Esophagus squamous epithelium (tissue), 5 donors: ENCODE measurements around the gene RRP9. TPM values are rescaled to one million over a fixed set of nuclear protein-coding genes. Genes with fewer than 3 reads are reported as not detected.

Source experiments
- DNase-seq: peaks from one replicate; lab custom pipeline; 2025; lab: John Stamatoyannopoulos, UW
- H3K27ac ChIP-seq, 4 donors: fragments of 200-600 bp; sonication (generic); one replicate each; pipeline ENCODE4 v1.5.1; 2016 to 2019; ENCODE audit warnings: mild to moderate bottlenecking in 1 of 4
- H3K27me3 ChIP-seq, 4 donors: fragments of 200-600 bp; sonication (generic); 1 replicate in 3 of 4; 2 replicates in 1 of 4; pipeline versions ENCODE4 v1.5.1 to v1.6.0; 2017 to 2021; ENCODE audit warnings: antibody characterized with exemption in 1 of 4
- H3K36me3 ChIP-seq, 3 donors: fragments of 200-600 bp; sonication (generic); one replicate each; pipeline ENCODE4 v1.5.1; 2016 to 2019
- H3K4me1 ChIP-seq, 3 donors: fragments of 200-600 bp; sonication (generic); one replicate each; pipeline ENCODE4 v1.5.1; 2017 to 2019
- H3K4me3 ChIP-seq, 4 donors: fragments of 200-600 bp; sonication (generic); 1 replicate in 3 of 4; 2 replicates in 1 of 4; pipeline ENCODE4 v1.5.1; 2016 to 2019; ENCODE audit warnings: mild to moderate bottlenecking in 2 of 4, moderate library complexity in 1 of 4
- H3K9me3 ChIP-seq, 3 donors: fragments of 200-600 bp; sonication (generic); one replicate each; pipeline ENCODE4 v1.5.1; 2016 to 2019
- POLR2A ChIP-seq, 4 donors: fragments of 450-650 bp; IDR thresholded peaks; one replicate each; pipeline ENCODE4 v1.6.1; 2017; ENCODE audit warnings: antibody characterized with exemption in 4 of 4, mild to moderate bottlenecking in 4 of 4, moderate library complexity in 3 of 4
- WGBS, 2 donors: methylation state at CpG; one replicate each; pipeline ENCODE4 v1.1.5; 2018; 5-methylcytosine and 5-hydroxymethylcytosine counted together
- intact Hi-C: fragments of 100-400 bp; cut with DNase I; formaldehyde crosslinking; loops from one replicate; pipeline ENCODE4 v1.15.0; 2022
- total RNA-seq, 4 donors: library from RNA; depleted of rRNA; stranded (reverse); fragments of >200 nt; gene quantifications; one replicate each; pipeline ENCODE4 v1.1.0, GENCODE V29; 2016
- TF ChIP-seq, protein P1 (sequence below), 6 experiments: fragments of 450-650 bp in 4 of 6; fragments of 200-600 bp in 2 of 6; sonication (generic) in 2 of 6; IDR thresholded peaks; one replicate each; pipeline ENCODE4 v1.5.1; 2016 to 2019; ENCODE audit warnings: antibody characterized with exemption in 6 of 6, mild to moderate bottlenecking in 4 of 6, moderate library complexity in 4 of 6
- donor health status: DM: yes; HTN: yes; CAD: no.

The RRP9 gene
- total RNA-seq, 4 donors from 2014 or later: 11.1 to 30.3 (median 21.3) TPM

DNA sequence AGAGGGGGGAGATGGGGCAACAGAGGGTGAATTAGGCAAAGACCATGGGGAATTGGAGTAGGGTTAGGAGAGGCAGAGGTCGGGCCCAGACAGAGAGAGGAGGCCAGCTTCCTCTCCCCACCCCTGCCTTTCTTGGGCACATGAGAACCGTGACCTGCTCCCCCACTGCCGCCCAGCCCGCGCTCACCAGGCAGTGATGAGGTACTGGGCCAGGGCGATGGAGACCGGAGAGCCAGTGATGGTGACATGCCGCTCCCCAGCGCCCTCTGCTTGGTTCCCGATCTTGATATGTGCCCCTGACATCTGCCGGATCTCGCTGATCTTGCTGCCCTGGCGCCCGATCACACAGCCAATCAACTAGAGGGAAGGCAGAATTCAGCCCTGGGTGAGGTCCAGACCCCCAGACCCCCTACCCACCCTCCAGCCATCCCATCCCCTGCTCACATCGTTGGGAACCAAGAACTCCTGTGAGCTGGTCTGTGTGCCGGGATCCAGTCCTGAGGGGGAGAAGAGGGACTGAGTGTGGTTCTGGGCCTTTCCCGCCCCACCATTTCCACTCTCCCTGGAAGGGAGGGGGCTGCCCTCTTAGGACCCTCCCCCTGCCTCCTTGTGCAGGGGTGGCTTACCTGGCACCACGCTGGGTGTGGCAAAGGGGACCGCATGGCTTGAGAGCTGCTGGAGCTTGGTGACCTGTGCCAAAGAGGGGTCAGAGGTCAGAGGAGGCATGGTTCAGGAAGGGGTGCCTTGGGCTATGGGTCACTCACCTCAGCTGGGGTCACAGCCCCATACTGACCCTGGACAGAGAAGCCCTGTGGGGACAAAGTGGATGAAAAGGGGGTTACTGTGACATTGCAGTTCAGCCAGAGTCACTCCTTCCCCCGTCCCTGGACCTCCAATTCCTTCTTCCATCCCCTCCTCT is 17.2 kb upstream of the RRP9 start:
- 94 to 97% methylated on average over 7 to 9 of the region's 20 CpGs for WGBS, 2 donors
- intact Hi-C loops: no loop called here
- DNase-seq: no peak

DNA sequence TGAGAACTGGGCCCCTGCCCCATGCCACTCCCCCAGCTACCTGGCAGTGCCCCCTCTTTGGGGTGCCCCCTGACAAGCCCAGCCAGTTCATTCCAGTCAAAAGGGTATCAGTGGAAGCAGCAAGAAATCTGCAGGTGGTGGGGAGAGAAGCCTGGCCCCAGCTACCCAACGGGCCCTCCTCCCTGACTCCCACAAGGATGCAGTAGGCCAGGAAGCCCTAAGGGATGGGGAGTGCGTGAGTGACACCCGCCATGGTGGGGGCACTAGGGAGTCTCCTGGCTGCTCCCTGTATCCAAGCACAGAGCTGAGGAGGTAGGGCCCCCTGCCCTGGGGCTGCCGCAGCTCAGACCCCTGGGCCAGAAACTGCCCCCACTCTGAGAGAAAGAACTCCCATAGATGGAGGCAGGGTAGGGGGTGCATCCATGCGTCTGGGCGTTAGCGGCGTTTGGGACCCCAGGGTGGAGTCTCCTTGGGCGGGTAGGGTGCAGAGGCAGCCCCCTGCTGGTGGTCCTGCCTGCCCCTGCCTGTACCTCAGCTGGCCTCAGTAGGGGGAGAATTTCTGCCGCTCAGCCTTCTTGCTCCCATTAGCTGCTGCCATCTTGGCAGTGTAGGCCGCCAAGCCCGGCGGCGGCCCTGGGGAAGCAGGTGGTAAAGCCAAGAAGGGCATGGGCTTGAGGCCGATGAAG is 16.0 kb upstream of the RRP9 start:
- TF ChIP-seq, protein P1, sequence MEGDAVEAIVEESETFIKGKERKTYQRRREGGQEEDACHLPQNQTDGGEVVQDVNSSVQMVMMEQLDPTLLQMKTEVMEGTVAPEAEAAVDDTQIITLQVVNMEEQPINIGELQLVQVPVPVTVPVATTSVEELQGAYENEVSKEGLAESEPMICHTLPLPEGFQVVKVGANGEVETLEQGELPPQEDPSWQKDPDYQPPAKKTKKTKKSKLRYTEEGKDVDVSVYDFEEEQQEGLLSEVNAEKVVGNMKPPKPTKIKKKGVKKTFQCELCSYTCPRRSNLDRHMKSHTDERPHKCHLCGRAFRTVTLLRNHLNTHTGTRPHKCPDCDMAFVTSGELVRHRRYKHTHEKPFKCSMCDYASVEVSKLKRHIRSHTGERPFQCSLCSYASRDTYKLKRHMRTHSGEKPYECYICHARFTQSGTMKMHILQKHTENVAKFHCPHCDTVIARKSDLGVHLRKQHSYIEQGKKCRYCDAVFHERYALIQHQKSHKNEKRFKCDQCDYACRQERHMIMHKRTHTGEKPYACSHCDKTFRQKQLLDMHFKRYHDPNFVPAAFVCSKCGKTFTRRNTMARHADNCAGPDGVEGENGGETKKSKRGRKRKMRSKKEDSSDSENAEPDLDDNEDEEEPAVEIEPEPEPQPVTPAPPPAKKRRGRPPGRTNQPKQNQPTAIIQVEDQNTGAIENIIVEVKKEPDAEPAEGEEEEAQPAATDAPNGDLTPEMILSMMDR (IDR thresholded peaks at IDR 0.05): no peak
- no peak for TF ChIP-seq POLR2A (IDR thresholded peaks at IDR 0.05)
- Histone ChIP-seq H3K4me1 (peaks cover 14 to 37% (median 14%) of the 10 kb centered on the region in 3 donors), H3K27ac (no peak overlapping the region), H3K9me3 (no peaks in the 10 kb centered on the region), H3K36me3 (peaks cover 0 to 37% (median 0%) of the 10 kb centered on the region in 3 donors), H3K27me3 (peaks cover 0 to 18% (median 0%) of the 10 kb centered on the region in 4 donors), H3K4me3 (no peak overlapping the region)
- 88 to 100% methylated on average over 1 of the region's 15 CpGs for WGBS, 2 donors
- no peak for DNase-seq
- intact Hi-C loops: no loop called here

More for the DNA sequence above, 17.2 kb upstream of the RRP9 start:
- no peak for TF ChIP-seq POLR2A (IDR thresholded peaks at IDR 0.05)
- Histone ChIP-seq H3K27me3 (peaks cover 0 to 18% (median 0%) of the 10 kb centered on the region in 4 donors), H3K27ac (no peak overlapping the region), H3K9me3 (no peaks in the 10 kb centered on the region), H3K4me1 (peaks cover 14 to 44% (median 16%) of the 10 kb centered on the region in 3 donors), H3K36me3 (peaks cover 0 to 37% (median 0%) of the 10 kb centered on the region in 3 donors), H3K4me3 (no peak overlapping the region)

DNA sequence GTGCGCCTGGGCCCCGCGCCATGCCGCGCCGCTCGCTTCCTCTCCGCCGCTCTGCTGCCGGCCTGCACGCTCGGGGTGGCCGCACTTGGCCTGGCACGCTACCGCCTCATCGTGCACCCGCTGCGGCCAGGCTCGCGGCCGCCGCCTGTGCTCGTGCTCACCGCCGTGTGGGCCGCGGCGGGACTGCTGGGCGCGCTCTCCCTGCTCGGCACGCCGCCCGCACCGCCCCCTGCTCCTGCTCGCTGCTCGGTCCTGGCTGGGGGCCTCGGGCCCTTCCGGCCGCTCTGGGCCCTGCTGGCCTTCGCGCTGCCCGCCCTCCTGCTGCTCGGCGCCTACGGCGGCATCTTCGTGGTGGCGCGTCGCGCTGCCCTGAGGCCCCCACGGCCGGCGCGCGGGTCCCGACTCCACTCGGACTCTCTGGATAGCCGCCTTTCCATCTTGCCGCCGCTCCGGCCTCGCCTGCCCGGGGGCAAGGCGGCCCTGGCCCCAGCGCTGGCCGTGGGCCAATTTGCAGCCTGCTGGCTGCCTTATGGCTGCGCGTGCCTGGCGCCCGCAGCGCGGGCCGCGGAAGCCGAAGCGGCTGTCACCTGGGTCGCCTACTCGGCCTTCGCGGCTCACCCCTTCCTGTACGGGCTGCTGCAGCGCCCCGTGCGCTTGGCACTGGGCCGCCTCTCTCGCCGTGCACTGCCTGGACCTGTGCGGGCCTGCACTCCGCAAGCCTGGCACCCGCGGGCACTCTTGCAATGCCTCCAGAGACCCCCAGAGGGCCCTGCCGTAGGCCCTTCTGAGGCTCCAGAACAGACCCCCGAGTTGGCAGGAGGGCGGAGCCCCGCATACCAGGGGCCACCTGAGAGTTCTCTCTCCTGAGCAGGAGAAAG is 14.4 kb upstream of the RRP9 start:
- TF ChIP-seq, protein P1 (IDR thresholded peaks at IDR 0.05): peak in 4 of 6 experiments; percentile 48 to 64 (median 53)
- no peak for TF ChIP-seq POLR2A (IDR thresholded peaks at IDR 0.05)

DNA sequence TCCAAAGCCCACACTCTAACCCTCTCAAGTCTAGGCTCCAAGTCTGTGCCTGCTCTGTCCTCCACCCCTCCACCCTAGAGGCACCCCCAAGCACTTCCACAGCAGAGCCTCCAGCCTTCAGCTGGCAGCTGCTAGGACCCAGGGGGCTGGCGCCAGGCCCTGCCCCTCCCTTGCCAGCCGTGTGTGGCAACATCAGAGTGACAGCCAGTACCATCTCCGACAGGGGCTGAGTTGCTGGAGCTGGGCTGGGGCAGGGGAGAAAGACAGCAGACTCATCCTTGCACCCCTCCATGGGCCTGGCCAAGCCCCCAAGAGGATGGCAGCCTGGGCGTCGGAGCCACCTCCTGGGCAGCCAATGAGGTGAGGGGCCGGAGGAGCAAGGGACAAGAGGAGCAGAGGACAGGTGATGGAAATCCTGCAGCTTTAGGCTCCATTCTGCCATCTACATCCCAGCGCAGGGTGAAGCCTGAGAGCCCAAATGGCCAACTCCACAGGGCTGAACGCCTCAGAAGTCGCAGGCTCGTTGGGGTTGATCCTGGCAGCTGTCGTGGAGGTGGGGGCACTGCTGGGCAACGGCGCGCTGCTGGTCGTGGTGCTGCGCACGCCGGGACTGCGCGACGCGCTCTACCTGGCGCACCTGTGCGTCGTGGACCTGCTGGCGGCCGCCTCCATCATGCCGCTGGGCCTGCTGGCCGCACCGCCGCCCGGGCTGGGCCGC is 13.6 kb upstream of the RRP9 start, which contains the start of gene GPR62:
Gene GPR62 (plus strand): TSS at position 207 of the 718 bp plus-strand sequence. CDS start 272 bp downstream, at position 479.
- peaks cover 13 to 25% (median 14%) of the 10 kb centered on the region in 3 donors for H3K4me1 ChIP-seq
- DNase-seq: no peak
- H3K36me3 ChIP-seq: peaks cover 0 to 28% (median 0%) of the 10 kb centered on the region in 3 donors
- TF ChIP-seq POLR2A (IDR thresholded peaks at IDR 0.05): no peak
- TF ChIP-seq, protein P1 (IDR thresholded peaks at IDR 0.05): no peak
- intact Hi-C loops: no loop called here
- 33 to 70% methylated on average over 2 to 14 of the region's 33 CpGs for WGBS, 2 donors
- peak within 1 kb of the TSS; percentile 28 to 69 (median 43) for H3K4me3 ChIP-seq
- peaks cover 0 to 18% (median 0%) of the 10 kb centered on the region in 4 donors for H3K27me3 ChIP-seq
- peak within 1 kb of the TSS; percentile 5 to 82 (median 64) for H3K27ac ChIP-seq
- H3K9me3 ChIP-seq: no peaks in the 10 kb centered on the region

More for the DNA sequence above, 14.4 kb upstream of the RRP9 start:
- peak overlapping the region; percentile 5 to 82 (median 64) for H3K27ac ChIP-seq
- H3K4me1 ChIP-seq: peaks cover 13 to 25% (median 14%) of the 10 kb centered on the region in 3 donors
- H3K36me3 ChIP-seq: peaks cover 0 to 36% (median 0%) of the 10 kb centered on the region in 3 donors
- H3K4me3 ChIP-seq: peak overlapping the region; percentile 28 to 69 (median 43)
- WGBS, 2 donors: 3 to 13% methylated on average over 14 to 27 of the region's 97 CpGs
- intact Hi-C loops: no loop called here
- DNase-seq: no peak
- no peaks in the 10 kb centered on the region for H3K9me3 ChIP-seq
- H3K27me3 ChIP-seq: peaks cover 0 to 18% (median 0%) of the 10 kb centered on the region in 4 donors
